ENCODE measurements around the gene ZNF429.
"Not testable (repeated sequence)": the region's sequence is repeated elsewhere in the genome, so short reads cannot be mapped to it uniquely, and the experiment has no call there.

Gene ZNF429

GRCh38 chr19:21519488-21519887 lies 14.1 kb downstream of the ZNF429 start:
- no peak for DNase-seq

DNA sequence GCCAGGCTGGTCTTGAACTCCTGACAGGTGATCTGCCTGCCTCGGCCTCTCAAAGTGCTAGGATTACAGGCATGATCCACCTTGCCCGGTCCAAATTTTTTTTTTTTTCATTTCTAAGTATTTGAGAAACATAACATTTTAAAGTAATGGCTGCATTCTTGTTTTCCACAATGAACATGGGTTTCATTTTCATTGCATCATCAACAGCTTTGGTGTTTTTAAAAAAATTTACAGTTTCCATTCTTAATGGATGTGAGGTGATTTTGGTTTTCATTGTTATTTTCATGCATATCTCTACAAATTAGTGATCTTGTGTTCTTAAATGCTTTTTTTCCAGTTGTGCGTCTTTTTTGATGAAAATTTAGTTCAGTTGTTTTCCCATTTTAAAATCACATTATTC lies 27.5 kb downstream of the ZNF429 start:
- DNase-seq = no peak

DNA sequence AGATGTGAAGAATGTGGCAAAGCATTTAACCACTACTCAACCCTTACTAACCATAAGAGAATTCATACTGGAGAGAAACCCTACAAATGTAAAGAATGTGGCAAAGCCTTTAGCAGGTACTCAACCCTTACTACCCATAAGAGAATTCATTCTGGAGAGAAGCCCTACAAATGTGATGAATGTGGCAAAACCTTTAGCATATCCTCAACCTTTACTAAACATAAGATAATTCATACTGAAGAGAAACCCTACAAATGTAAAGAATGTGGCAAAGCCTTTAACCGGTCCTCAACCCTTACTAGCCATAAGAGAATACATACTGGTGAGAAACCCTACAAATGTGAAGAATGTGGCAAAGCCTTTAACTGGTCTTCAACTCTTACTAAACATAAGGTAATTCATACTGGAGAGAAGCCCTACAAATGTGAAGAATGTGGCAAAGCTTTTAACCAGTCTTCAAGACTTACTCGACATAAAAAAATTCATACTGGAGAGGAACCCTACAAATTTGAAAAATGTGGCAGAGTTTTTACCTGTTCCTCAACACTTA lies 31.4 kb downstream of the ZNF429 start:
- DNase-seq = not testable (repeated sequence)

- no peak for DNase-seq
These were observed 54.0 kb downstream of the ZNF429 start for GRCh38 chr19:21559444-21559843.

GRCh38 chr19:21564406-21564805 lies 59.0 kb downstream of the ZNF429 start:
- no peak for DNase-seq

- no peak for DNase-seq
These were observed 60.7 kb downstream of the ZNF429 start for GRCh38 chr19:21566073-21566472.

- DNase-seq = not testable (repeated sequence)
These were observed 62.4 kb downstream of the ZNF429 start for GRCh38 chr19:21567806-21568205.

GRCh38 chr19:21568816-21569493 lies 63.6 kb downstream of the ZNF429 start:
- peak; percentile 87 for DNase-seq

DNA sequence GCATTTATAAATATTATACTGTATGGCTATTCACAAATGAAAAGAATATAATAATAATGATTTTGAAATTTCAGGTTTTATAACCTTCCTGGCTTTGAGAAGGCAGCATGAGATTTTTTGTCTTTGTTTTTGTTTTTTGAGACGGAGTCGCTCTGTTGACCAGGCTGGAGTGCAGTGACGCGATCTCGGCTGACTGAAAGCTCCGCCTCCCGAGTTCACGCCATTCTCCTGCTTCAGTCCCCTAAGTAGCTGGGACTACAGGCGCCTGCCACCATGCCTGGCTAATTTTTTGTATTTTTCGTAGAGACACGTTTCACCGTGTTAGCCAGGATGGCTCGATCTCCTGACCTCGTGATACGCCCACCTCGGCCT lies 64.1 kb downstream of the ZNF429 start:
- peak; percentile 23 for DNase-seq

GRCh38 chr19:21571316-21571715 lies 65.9 kb downstream of the ZNF429 start:
- DNase-seq = no peak

DNA sequence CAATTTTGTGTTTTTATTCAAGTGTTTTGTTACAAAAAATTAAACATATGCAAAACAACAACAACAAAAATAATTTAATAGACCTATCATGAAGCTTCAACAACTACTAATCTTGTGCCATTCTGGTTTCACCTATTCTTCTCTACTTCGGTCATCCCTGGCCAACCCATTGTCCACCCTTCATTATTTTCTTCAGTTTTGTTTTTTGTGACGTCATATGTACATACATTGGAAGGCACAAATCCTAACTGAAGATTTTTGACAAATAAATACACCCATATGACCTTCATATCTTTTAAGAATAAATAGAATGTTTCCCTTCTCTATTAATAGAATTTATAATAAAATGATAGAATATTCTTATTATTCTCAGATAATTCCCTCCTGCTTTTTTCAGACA lies 69.2 kb downstream of the ZNF429 start:
- DNase-seq = no peak

GRCh38 chr19:21576481-21576880 lies 71.1 kb downstream of the ZNF429 start:
- DNase-seq = no peak

- no peak for DNase-seq
These were observed 74.7 kb downstream of the ZNF429 start for GRCh38 chr19:21580101-21580500.

GRCh38 chr19:21580818-21581217 lies 75.4 kb downstream of the ZNF429 start:
- DNase-seq = no peak

- DNase-seq = no peak
These were observed 76.3 kb downstream of the ZNF429 start for GRCh38 chr19:21581646-21582240.

GRCh38 chr19:21584537-21584936 lies 79.1 kb downstream of the ZNF429 start:
- no peak for DNase-seq

GRCh38 chr19:21585281-21585890 lies 80.0 kb downstream of the ZNF429 start:
- no peak for DNase-seq

DNA sequence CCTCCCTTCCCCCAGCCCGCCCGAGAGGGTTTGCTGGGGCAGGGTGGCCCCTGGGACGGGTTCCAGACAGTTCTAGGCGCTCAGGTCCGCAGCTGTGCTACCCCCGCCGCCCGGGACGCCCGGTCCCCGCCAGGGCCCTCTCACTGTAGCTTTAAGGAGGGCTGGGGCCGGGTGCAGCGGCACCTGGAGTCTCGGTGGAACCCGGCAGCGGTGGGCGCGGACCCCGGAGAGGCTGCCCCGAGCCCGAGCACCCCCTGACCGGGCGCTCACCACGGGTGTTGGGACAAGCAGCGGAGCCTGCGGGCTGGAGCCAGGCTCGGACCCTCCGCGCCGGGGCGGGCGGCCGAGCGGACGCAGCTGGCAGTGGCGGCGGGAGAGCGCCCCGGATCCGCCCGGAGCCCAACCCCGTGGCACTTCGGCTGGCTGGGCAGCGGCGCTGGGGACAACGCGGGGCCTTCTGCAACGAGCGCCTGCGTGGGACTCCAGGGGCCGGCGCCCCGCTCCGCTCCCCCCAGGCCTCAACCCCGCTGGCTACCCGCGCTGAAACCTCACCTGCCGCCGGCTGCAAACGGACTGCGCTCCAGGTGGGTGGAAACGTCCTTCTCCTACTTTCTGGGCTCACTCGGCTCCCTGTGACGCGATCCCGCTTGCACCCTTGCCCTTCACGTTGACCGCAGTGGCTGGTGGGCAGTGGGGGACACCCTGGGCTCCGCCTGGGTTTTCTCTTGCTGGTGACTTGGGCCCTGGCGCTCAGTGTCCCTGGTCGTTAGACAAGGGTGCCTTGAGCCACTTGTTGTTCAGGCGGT lies 81.1 kb downstream of the ZNF429 start:
- peak; percentile 18 for DNase-seq

DNA sequence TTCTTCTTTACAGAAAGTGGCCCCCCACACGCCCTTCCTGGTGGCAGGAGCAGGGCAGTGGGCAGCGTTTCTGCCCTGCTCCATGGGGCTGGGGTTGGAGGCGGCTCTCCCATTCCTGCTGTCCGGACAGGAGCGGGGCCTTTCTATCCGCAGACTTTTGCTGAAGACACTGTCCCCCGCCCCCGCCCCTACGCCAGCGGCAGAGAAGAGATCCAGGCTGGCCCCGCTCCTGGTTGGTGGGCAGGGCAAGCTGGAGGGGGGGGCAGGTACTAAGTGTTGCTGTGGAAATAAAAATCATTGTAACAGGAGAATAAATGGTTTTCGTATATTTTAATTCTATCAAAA lies 81.7 kb downstream of the ZNF429 start:
- no peak for DNase-seq

DNA sequence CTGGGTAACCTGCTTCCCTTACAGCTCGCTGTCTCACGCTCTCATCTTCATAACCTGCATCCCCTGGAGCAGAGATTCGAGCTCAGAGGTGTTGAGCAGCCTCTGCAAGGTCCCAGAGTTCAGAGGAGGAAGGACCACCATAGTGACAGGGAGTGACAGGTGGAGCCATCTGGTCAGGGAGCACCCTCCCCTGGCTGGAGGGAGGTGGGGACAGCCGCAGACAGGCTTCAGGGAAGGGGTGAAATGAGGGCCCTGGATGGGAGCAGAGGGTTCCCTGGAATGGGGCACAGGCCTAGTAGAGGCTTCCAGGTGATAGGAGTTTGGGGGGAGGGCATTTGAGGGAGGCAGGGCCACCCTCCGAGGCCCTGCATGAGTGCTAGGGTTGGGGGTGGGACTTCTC lies 82.1 kb downstream of the ZNF429 start:
- no peak for DNase-seq

DNA sequence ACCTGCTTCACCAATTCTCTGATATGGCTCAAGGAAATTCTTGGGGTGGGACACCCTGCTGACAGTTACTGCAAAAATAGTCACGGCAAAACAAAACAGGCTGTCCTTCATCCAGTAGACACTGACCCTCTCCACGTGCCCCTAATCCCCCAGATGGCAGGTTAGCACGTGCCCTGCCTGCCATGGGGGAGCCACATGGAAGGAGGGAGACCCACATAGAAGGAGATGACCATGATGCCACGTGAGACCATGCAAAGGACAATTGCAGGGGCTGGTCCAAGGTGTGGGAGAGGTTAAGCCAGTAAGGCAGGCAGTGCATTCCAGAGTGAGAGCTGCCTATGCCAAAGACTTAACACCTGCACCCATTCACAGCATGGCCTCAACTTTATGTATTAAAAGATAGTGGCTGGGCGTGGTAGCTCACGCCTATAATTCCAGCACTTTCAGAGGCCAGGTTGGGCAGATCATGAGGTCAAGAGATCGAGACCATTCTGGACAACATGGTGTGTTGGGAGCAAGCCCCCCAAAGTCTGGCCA lies 82.7 kb downstream of the ZNF429 start:
- no peak for DNase-seq

DNA sequence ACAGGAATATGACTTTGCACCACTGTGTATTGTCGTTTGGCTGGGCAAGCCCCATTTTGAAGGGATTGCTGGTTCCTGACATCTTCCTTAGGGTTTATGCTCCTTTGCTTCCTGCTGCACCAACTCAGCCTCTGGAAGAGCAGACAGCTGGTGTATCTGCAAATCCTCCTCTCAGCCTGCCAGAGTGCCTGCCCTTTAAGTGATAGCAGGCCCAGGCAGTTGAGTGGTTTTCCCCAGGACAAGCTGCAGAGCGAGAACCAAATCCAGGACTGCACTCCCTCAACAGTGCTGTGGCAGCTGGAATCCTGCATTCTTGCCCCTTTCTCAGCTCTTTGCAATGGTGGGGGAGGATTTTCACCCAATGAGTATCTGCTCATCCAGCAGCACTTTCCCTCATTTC lies 85.5 kb downstream of the ZNF429 start:
- DNase-seq = no peak

DNA sequence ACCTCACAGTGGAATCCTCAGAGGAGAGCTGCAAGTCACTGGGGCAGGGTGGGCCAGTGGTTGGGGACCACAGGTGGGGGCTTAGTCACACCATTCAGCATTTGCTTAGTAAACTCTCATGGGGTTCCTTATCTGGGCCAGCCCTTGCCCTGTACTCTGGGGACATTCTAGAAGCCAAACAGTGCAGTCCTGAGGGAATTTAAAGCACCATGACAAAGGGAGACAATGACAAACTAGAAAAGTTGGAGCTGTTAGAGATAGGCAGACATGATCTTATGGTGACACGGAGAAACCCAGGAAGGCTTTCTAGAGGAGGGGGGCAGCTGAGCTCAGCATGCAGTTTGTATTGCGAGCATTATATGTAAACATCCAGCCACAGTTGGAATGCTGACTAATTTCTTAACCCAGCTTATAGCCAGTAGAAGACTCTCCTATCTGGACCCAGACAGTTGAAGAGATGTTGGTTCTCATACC lies 87.6 kb downstream of the ZNF429 start:
- no peak for DNase-seq
